Measurements from ENCODE around the gene PPP2R2C.

- TF ChIP-seq CTCF (IDR thresholded peaks at IDR 0.05) (peak in 2 of 3 donors; percentile 36 to 45), POLR2A (IDR thresholded peaks at IDR 0.05) (no peak), POLR2AphosphoS5 (IDR thresholded peaks at IDR 0.05) (no peak)
Observed at GRCh38 chr4:6332042-6332668, 140.3 kb downstream of the PPP2R2C start.
